GM18870 (cell line): ENCODE data around the gene TPBGL.

ENCODE experiments used
- ATAC-seq: cut with Tn5 transposase; IDR thresholded peaks from one replicate; pipeline ENCODE4 v1.9.1; 2021; ENCODE audit warnings: moderate library complexity; ENCODE audit not compliant: unreplicated experiment

Gene TPBGL

DNA sequence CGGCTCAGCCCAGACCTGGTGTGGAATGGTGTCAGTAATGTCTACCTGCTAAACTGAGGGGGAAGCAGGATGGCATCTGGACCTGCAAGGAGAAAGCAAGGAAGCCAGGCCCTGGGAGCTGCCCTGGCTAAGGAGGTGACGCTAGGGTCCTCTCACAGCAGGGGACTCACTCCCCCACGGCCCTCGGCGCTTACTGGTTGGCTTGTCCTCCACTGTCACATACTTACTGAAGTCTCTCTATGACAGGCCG lies 48.9 kb downstream of the TPBGL start:
- ATAC-seq, result no peak

DNA sequence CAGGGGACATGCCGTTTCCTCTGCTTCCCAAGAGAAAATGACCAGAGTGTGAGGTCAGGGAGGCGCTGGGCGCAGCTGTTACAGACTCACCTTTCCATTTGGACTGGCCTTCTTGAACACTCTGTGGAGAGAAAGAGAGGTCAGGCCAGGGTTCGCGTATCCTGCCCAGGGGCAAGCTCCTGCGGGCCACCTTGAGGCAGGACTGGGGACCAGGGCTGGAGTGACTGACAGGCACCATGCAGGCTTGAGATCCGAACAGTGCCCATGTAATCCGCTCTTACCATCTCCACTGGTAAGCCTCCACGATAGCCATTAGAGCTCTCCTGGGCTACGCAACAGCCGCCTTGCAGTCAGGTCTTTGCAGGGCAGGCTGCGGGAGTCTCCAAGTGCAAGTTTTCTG lies 49.3 kb downstream of the TPBGL start:
- no peak for ATAC-seq

DNA sequence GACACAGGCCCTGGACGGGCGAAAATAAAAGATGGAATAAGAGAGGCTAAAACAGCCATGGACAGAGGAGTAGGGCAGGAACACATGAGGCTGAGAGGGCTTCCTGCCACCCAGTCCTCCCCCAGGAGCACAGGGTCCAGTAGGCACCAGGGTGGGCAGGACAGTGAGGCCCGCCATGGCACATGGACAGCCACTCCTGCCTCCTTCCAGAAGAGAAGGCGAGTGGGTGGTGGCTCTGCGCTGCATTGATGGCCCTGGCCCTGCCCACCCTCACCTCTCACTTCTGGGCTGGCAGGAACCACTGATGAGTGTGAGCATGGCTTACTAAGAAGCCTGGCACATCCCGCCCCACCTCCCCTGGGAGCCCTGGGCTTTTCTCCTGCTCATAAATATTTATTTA lies 51.2 kb downstream of the TPBGL start:
- no peak for ATAC-seq

DNA sequence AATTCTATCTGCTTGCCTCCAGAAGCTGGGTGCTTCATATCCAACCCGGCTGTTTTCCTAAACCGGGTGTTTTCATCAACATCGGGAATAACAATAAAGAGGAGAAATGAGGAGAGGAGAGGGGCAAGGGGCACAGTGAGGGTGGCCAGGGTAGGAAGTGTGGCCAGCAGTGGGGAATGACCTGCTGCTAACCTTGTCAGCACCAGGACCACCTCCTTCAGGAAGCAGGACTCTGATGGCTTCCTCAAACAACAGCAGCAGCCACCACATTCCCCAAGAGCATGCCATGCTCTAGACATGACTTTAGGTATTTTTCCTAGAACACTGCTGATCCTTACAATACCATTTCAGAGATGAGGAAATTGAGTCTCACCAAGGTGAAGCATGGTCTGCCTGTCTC lies 52.4 kb downstream of the TPBGL start:
- no peak for ATAC-seq
